HG03045 (cell line): ENCODE results near the gene MKI67.
"Not testable (repeated sequence)": the region's sequence is repeated elsewhere in the genome, so short reads cannot be mapped to it uniquely, and the experiment has no call there.

Experiments
- ATAC-seq: cut with Tn5 transposase; IDR thresholded peaks from one replicate; pipeline ENCODE4 v1.9.1; 2021; ENCODE audit warnings: mild to moderate bottlenecking, moderate library complexity; ENCODE audit not compliant: unreplicated experiment

The MKI67 gene

GRCh38 chr10:128113026-128113425 lies 13.2 kb downstream of the MKI67 start:
- ATAC-seq, result no peak

- ATAC-seq, result no peak
Measured at GRCh38 chr10:128111696-128112095, 14.5 kb downstream of the MKI67 start.

DNA sequence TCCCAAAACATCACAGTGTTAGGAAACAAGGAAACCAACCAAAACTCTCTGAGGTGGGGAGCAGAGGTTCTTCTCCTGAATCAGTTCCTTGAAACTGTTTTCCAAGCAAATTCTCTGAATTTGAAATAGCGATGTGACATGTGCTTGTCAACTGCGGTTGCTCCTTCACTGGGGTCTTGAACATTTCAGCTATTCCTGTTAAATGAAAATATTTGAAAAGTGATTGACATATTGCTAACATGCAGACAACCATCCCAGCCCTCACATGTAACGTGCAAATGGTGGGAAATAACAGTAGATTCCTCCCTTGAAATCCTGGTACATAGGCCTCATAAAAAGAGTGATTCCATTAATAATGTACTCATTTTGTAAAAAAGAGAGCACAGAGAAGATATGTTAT lies 15.9 kb downstream of the MKI67 start:
- no peak for ATAC-seq

DNA sequence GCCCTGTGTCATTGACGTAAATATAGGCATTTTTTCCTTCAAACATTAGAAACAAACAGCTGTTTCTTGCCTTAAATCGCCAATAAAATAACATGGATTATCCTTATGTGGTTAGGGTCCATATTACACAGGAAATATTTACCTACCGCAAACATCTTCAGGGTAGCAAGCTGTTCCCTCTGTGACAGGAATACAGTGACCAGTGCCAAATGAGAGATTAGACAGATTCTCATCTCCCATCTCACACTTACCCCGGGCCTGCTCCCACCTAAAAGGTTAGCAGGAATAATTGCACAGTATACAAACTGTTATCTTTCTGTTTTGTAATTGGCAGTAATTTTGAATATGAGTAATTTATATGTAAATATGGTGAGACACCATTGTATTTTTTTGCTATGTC lies 16.5 kb downstream of the MKI67 start:
- no peak for ATAC-seq

DNA sequence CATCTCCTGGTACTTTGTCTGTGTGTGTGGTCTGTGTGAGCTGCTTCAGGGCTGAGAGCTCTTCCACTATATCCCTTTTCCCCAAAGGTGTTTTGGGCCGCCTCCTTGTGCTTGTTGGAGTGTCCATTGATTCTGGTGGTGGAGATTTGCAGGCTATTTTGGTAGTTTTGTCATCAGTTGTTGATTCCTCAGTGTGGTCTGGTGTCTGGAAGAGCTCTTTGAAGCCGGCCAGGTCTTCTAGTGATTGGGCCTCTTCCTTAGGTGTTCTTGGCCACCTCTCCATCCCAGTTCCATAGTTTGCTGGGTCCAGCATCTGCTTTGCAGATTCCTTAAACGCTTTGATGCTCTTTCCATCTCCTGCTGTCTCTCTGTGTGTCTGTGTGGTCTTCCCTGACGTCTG lies 20.8 kb downstream of the MKI67 start:
- no peak for ATAC-seq

- no peak for ATAC-seq
Measured at GRCh38 chr10:128103229-128103714, 23.0 kb downstream of the MKI67 start.

GRCh38 chr10:128102480-128103228 lies 23.6 kb downstream of the MKI67 start:
- no peak for ATAC-seq

DNA sequence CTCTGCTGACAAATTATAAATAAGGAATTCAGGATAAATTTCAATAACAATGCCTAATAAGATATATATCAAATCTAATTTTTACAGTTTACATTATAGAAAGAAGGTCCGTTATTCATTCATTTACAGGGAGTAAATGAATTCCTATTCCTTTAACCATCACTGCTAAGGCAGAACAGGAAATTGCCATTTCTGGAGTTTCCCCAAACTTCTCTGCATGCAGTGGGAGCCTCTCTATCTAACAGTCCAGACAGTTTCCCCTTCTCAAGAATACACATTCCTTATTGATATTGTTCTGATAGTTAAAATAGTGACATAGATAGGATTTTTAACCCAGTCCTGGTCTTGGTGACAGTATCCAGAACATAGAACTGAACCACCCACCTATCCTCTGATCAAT lies 24.3 kb downstream of the MKI67 start:
- no peak for ATAC-seq

DNA sequence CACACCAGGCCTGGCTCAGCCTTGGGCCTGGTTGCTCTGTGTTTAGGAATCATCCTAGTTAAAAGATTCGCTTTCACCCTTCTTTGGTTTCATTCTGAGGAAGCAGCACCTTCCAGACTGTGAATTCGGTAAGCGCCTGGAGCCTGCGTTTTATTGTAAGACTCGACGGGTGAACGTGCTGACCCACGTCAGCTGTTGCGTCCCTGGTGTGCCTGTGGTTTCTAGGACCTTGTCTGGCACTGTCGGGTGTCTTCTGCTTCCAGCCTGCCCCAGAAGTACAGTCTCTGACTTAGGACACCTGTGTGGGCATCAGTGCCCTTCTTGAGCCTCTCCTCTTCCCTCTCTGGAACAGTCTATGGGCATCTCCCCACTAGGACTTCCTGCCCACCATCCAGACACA lies 26.3 kb downstream of the MKI67 start:
- ATAC-seq, result no peak

GRCh38 chr10:128098631-128099030 lies 27.6 kb downstream of the MKI67 start:
- ATAC-seq, result no peak

GRCh38 chr10:128097783-128098182 lies 28.4 kb downstream of the MKI67 start:
- no peak for ATAC-seq

DNA sequence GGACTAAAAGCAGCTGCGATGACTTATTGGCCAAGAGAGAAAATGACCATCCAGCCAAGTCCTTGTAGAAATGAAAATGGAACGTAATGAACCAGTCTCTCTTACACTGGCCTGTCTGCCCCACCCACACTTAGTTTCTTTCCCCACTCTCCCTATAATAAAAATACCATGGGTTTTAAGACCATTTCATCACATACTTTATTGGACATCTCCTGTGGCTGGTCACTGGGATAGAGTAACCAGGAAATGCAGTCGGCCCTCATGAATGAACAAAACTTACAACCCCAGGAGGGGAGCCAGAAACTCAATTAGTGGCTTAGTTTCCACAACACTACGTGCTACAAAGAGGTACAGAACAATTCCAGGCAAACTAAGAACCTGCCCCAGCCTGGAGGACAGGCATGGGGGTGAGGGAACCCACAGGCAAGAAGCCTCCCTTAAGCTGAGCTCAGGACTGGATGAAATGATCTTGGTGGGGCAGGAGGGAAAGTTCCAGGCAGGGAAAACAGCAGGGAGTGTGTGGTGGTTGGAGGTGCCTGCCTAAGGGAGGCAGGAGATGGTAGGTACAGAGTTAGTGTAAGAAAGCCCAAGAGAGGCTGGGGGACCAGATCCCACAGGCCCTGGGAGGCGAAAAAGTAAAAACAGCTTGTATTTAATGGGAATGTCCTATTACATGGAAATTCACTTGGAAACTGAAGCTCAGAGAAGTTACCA lies 29.6 kb downstream of the MKI67 start:
- no peak for ATAC-seq

DNA sequence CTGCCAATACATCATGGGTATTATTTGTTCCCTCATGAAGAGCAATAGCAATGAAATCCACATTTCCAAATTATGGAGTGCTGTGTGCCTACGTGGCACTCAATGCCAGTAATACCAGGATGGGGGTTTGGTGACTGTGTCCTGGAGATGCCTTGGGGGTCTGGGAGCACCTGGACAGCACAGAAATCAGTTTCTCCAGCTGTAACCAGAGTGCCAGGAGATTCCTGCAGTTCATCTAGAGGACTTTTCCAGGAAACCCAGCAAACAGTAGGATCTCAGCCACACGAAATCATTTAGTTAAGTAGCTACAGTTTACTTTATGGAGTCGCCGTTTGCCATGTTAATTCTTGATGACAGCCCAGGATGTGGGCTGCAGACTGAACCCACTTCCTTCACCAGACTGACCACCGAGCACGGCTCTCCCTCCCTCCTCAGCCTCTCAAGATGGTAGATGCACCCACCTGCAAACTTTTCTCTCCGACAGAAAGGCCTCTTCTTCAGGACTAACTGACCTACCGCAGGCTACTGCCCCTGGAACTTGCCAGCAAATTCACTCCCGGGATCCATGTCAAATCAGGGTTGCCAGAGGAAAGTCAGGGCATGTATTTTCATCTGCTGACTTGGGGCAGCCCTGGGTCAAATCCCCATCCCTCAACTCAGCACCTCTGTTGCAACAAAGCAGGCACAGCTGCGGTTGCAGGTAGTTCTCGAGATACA lies 30.3 kb downstream of the MKI67 start:
- ATAC-seq, result no peak

GRCh38 chr10:128095027-128095752 lies 31.0 kb downstream of the MKI67 start:
- no peak for ATAC-seq

DNA sequence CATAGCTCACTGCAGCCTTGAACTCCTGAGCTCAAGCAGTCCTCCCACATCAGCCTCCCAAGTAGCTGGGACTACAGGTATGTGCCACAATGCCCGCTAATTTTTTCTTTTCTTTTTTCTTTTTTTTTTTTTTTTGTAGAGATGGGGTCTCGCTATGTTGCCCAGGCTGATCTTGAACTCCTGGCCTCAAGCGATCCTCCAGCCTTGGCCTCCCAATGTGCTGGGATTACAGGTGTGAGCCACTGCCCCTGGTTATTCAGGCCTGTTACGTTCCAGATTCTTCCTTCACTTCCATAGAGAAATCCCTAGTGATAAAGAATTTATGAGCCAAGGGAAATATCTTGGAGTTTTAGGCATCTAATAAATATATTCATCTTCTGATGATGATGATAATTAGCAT lies 31.6 kb downstream of the MKI67 start:
- not testable (repeated sequence) for ATAC-seq

GRCh38 chr10:128092454-128092853 lies 33.8 kb downstream of the MKI67 start:
- no peak for ATAC-seq

DNA sequence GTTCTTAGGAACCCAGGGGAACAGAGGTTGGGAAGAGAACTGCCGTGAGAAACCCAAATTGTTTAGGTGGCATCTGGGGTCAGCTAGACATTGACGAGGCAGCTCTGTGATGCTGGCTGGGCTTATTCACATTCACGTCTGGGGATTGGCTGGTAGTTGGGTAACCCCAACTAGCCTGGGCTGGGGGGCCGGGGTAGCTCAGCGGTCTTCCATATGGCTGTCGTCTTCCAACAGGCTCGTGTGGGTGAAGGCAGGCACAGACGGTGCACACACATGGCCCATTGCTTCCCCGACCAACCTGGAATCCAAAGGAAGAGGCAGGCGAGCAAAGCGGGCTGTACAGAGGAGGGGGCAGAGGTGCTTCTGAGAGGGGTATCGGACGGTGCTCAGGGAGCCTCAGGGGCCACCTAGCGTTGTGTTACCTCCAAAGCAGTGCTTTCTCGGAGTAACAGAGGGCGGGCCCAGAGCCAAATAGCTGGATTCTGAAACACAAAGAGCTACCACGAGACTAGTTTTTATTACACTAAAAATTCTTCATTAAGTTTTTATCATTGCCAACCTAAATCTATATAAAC lies 34.5 kb downstream of the MKI67 start:
- no peak for ATAC-seq

GRCh38 chr10:128087884-128088709 lies 38.1 kb downstream of the MKI67 start:
- ATAC-seq, result no peak

- no peak for ATAC-seq
Measured at GRCh38 chr10:128087146-128087883, 38.9 kb downstream of the MKI67 start.
